Measurements from ENCODE around the gene FRMPD1.
A peak's percentile ranks its signal among the peaks of the same experiment; 100 is the strongest.
"Not testable (repeated sequence)": the region's sequence is repeated elsewhere in the genome, so short reads cannot be mapped to it uniquely, and the experiment has no call there.

FRMPD1 gene

GRCh38 chr9:37760416-37761161 is 109.8 kb downstream of the FRMPD1 start:
- no peak for TF ChIP-seq CTCF (IDR thresholded peaks at IDR 0.05; ENCODE audit: low read depth, low read length, missing control alignments)
- peaks cover 2% of the 10 kb centered on the region for H3K36me3 ChIP-seq (replicated peaks)
- peak; percentile 57 for DNase-seq
- in situ Hi-C loops (cut with HindIII; ENCODE audit: low pct_ligation_motif_present, low sequenced_read_pairs) = no loop called here
- H3K4me3 ChIP-seq (ENCODE audit: low read depth, low read length) = no peak overlapping the region
- peak overlapping the region; percentile 65 for H3K27ac ChIP-seq
- H3K27me3 ChIP-seq (replicated peaks) = no peaks in the 10 kb centered on the region

DNA sequence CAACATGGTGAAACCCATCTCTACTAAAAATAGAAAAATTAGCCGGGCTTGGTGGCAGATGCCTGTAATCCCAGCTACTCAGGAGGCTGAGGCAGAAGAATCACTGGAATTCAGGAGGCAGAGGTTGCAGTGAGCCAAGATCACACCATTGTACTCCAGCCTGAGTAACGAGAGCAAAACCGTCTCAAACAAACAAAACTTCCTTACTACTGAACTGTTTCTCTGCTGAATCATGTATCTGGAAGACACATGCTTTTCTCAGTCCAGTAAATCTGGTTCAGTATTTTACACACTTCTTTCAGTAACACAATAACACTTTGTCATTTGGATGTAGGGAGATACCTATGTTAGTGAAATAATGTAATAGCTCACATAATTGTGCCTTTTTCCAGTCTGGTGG is 110.8 kb downstream of the FRMPD1 start:
- H3K4me3 ChIP-seq (ENCODE audit: low read depth, low read length) = no peak overlapping the region
- H3K27ac ChIP-seq = peak overlapping the region; percentile 65
- no peak for TF ChIP-seq CTCF (IDR thresholded peaks at IDR 0.05; ENCODE audit: low read depth, low read length, missing control alignments)
- no peaks in the 10 kb centered on the region for H3K27me3 ChIP-seq (replicated peaks)
- in situ Hi-C loops (cut with HindIII; ENCODE audit: low pct_ligation_motif_present, low sequenced_read_pairs) = no loop called here
- peak; percentile 72 for DNase-seq
- peaks cover 2% of the 10 kb centered on the region for H3K36me3 ChIP-seq (replicated peaks)

DNA sequence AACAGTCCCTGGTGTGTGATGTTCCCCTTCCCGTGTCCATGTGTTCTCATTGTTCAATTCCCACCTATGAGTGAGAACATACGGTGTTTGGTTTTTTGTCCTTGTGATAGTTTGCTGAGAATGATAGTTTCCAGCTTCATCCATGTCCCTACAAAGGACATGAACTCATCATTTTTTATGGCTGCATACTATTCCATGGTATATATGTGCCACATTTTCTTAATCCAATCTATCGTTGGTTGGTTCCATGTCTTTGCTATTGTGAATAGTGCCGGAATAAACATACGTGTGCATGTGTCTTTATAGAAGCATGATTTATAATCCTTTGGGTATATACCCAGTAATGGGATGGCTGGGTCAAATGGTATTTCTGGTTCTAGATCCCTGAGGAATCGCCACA is 114.5 kb downstream of the FRMPD1 start:
- H3K4me3 ChIP-seq (ENCODE audit: low read depth, low read length); H3K27me3 ChIP-seq (replicated peaks); H3K36me3 ChIP-seq (replicated peaks); DNase-seq; H3K27ac ChIP-seq; in situ Hi-C loops (cut with HindIII; ENCODE audit: low pct_ligation_motif_present, low sequenced_read_pairs): not testable (repeated sequence)

DNA sequence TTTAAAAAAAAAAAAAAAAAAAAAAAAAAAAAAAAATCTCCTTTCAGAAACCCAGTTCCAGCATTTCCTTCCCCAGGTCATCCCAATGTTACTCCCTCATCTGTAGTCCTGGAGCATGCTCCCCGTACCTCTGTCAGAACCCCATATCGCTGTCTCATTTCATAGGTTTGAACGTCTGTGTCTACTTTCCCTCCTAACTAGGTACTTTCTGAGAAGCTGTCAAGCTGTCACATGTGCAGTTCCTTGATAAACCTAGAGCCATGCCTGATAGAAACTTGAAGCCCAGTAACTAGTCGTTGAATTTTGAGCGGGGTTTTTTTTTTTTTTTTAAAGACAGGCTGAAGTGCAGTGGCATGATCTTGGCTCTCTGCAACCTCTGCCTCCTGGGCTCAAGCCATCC is 118.6 kb downstream of the FRMPD1 start:
- no peak for TF ChIP-seq CTCF (IDR thresholded peaks at IDR 0.05; ENCODE audit: low read depth, low read length, missing control alignments)
- H3K27ac ChIP-seq = no peak overlapping the region
- peaks cover 7% of the 10 kb centered on the region for H3K36me3 ChIP-seq (replicated peaks)
- H3K27me3 ChIP-seq (replicated peaks) = no peaks in the 10 kb centered on the region
- no peak overlapping the region for H3K4me3 ChIP-seq (ENCODE audit: low read depth, low read length)
- no peak for DNase-seq
- in situ Hi-C loops (cut with HindIII; ENCODE audit: low pct_ligation_motif_present, low sequenced_read_pairs) = no loop called here

- Histone ChIP-seq H3K4me3 (ENCODE audit: low read depth, low read length) (no peak overlapping the region), H3K27me3 (replicated peaks) (no peaks in the 10 kb centered on the region), H3K36me3 (replicated peaks) (peaks cover 6% of the 10 kb centered on the region), H3K27ac (no peak overlapping the region)
- no peak for DNase-seq
- in situ Hi-C loops (cut with HindIII; ENCODE audit: low pct_ligation_motif_present, low sequenced_read_pairs) = no loop called here
- no peak for TF ChIP-seq CTCF (IDR thresholded peaks at IDR 0.05; ENCODE audit: low read depth, low read length, missing control alignments)
Measured at GRCh38 chr9:37769995-37770394, 119.2 kb downstream of the FRMPD1 start.

DNA sequence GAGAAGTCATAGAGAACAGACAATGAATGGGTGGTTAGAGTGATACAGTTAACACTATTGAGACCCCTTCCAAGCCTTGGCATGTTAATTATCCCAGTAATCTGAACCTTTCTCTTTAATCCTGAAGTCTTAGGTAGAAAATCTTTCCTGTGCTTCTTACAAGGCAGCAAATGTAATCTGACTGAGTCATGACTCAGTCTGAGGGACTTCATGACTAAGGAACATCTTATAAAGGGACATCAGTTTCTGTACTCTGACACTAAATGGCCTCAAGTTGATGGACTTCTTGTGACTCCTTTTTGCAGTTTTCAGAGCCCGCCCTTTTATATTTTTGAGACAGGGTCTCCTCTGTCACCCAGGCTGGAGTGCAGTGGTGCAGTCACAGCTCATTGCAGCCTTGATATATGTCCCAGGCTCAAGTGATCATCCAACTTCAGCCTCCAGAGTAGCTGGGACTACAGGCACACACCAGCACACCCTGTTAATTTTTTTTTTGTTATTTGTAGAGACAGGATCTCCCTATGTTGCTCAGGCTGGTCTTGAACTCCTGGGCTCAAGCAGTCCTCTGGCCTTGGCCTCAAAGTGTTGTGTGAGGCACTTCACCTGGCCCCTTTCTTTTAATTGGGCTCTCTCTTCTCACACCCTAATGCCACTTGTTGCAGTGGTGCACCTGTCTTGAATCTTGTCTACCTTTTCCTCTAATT is 124.6 kb downstream of the FRMPD1 start:
- peaks cover 36% of the 10 kb centered on the region for H3K36me3 ChIP-seq (replicated peaks)
- H3K27me3 ChIP-seq (replicated peaks) = no peaks in the 10 kb centered on the region
- no peak for DNase-seq
- H3K4me3 ChIP-seq (ENCODE audit: low read depth, low read length) = no peak overlapping the region
- no peak for TF ChIP-seq CTCF (IDR thresholded peaks at IDR 0.05; ENCODE audit: low read depth, low read length, missing control alignments)
- in situ Hi-C loops (cut with HindIII; ENCODE audit: low pct_ligation_motif_present, low sequenced_read_pairs) = no loop called here
- no peak overlapping the region for H3K27ac ChIP-seq
